ENCODE data around the gene NLRP8. TPM values are rescaled to one million over a fixed set of nuclear protein-coding genes. Genes with fewer than 3 reads are reported as not detected.

NLRP8 gene
- total and polyA plus RNA-seq, 2 of the 4 experiments (the other 2 are of a cell fraction) = not detected

GRCh38 chr19:55956431-55956830 lies 8.8 kb downstream of the NLRP8 start:
- Histone ChIP-seq H3K18ac (ENCODE audit: low read depth, low read length) (no peak overlapping the region), H3K4me3 (ENCODE audit: insufficient read depth, low read depth, low read length) (no peak overlapping the region), H4K8ac (ENCODE audit: low read depth in 2 of 2, low read length in 2 of 2) (no peak overlapping the region), H2AK5ac (ENCODE audit: low read depth, low read length) (no peak overlapping the region), H2BK120ac (ENCODE audit: low read depth, low read length) (no peak overlapping the region), H3K4me1 (ENCODE audit: control insufficient read depth, insufficient read depth, low read length) (no peaks in the 10 kb centered on the region), H2AK9ac (replicated peaks; ENCODE audit: low read depth, low read length, poor library complexity) (no peak overlapping the region), H2BK20ac (ENCODE audit: low read depth, low read length) (no peak overlapping the region), H3K4me2 (ENCODE audit: low read depth, low read length) (no peak overlapping the region), H4K91ac (ENCODE audit: insufficient read depth, low read depth, low read length) (no peak overlapping the region), H3K9me1 (ENCODE audit: insufficient read depth, low read length) (no peaks in the 10 kb centered on the region), H3K56ac (ENCODE audit: extremely low read depth, insufficient read depth, low read length) (no peak overlapping the region), H3K79me1 (ENCODE audit: low read depth in 1 of 2, low read length in 2 of 2) (no peaks in the 10 kb centered on the region), H2BK15ac (ENCODE audit: low read depth, low read length) (no peak overlapping the region), H2AFZ (replicated peaks; ENCODE audit: low read length, poor library complexity) (no peak overlapping the region), H3K27me3 (ENCODE audit: control insufficient read depth, insufficient read depth, low read length) (no peaks in the 10 kb centered on the region), H3K4ac (ENCODE audit: low read depth, low read length) (no peak overlapping the region), H3K36me3 (ENCODE audit: control insufficient read depth, insufficient read depth, low read length) (no peaks in the 10 kb centered on the region), H2BK5ac (ENCODE audit: low read depth, low read length, poor library complexity, severe bottlenecking) (no peak overlapping the region), H4K5ac (ENCODE audit: low read depth, low read length) (no peak overlapping the region), H3K14ac (replicated peaks; ENCODE audit: low read depth, low read length) (no peak overlapping the region), H4K20me1 (ENCODE audit: insufficient read depth, low read length) (no peaks in the 10 kb centered on the region), H3K9ac (ENCODE audit: low read depth, low read length) (no peak overlapping the region), H3K9me3 (ENCODE audit: control insufficient read depth, insufficient read depth, low read length) (peaks cover 36% of the 10 kb centered on the region), H3K27ac (ENCODE audit: insufficient read depth, low read length) (no peak overlapping the region), H3K23ac (ENCODE audit: low read depth, low read length) (no peak overlapping the region)
- TF ChIP-seq FOS (IDR thresholded peaks at IDR 0.05; ENCODE audit: low read depth, low read length) = no peak
- no peak for TF ChIP-seq NFE2L2 (IDR thresholded peaks at IDR 0.05; ENCODE audit: low read depth, low read length)
- TF ChIP-seq RAD21 (IDR thresholded peaks at IDR 0.05; ENCODE audit: low read length) = no peak
- no peak for TF ChIP-seq MAZ (IDR thresholded peaks at IDR 0.05; ENCODE audit: borderline replicate concordance, low read depth, low read length)
- no peak for TF ChIP-seq CTCF (conservative IDR thresholded peaks at IDR 0.05; ENCODE audit: low read depth, low read length)
- TF ChIP-seq MAFK (IDR thresholded peaks at IDR 0.05; ENCODE audit: low read depth, low read length) = no peak
- no peak for TF ChIP-seq CEBPB (IDR thresholded peaks at IDR 0.05; ENCODE audit: low read depth, low read length)
- no peak for TF ChIP-seq RCOR1 (IDR thresholded peaks at IDR 0.05; ENCODE audit: insufficient replicate concordance, low read length)
- no peak for TF ChIP-seq CHD1 (IDR thresholded peaks at IDR 0.05; ENCODE audit: low read depth, low read length)
- no CpG with 5 or more reads among the region's 7 CpGs for WGBS, 2 experiments (ENCODE audit: extremely low coverage in 2 of 2, insufficient read length in 1 of 2)
- POLR2A ChIA-PET (ENCODE audit: unreplicated experiment) = no interaction called here
- no TSS peak for BruUV-seq (replicated peaks)
- DNase-seq = no peak
- dilution Hi-C loops (cut with HindIII; ENCODE audit: low sequenced_read_pairs, unreplicated experiment) = no loop called here
- CTCF ChIA-PET = no interaction called here
- in situ Hi-C loops (cut with MboI; ENCODE audit: low sequenced_read_pairs) = no loop called here
- ATAC-seq (ENCODE audit: low read depth) = no peak
- intact Hi-C loops (cut with micrococcal nuclease) = no loop called here
